ENCODE data around the gene PPT2. TPM values are rescaled to one million over a fixed set of nuclear protein-coding genes. Genes with fewer than 3 reads are reported as not detected.

Gene PPT2
- total and polyA plus RNA-seq, 9 donors: 33.5 to 63.9 (median 43.9) TPM

GRCh38 chr6:32111424-32112066 lies 42.4 kb upstream of the PPT2 start:
- TF ChIP-seq CTCF (IDR thresholded peaks at IDR 0.05) (no peak), EP300 (IDR thresholded peaks at IDR 0.05) (no peak), POLR2A (IDR thresholded peaks at IDR 0.05) (no peak)
- H3K4me3 ChIP-seq: no peak overlapping the region
- no peaks in the 10 kb centered on the region for H3K36me3 ChIP-seq
- peak in 4 of 5 donors; percentile 61 to 78 (median 70) for DNase-seq
- H3K27ac ChIP-seq: peak overlapping the region; percentile 53 to 82
- H3K4me1 ChIP-seq (ENCODE audit: insufficient read depth): peaks cover 40% of the 10 kb centered on the region
- WGBS, 3 donors: 8 to 15% (median 13%) methylated on average over 7 of the region's 7 CpGs
- no peaks in the 10 kb centered on the region for H3K9me3 ChIP-seq
- no peaks in the 10 kb centered on the region for H3K27me3 ChIP-seq
- intact Hi-C loops (cut with DNase I): loop anchor here in 1 of 4 donors (2.0 to 10.0 kb wide), 2 partner anchors 65 to 207 kb away; partner anchors contain the start of gene ZBTB12

- no peaks in the 10 kb centered on the region for H3K27me3 ChIP-seq
- peaks cover 34% of the 10 kb centered on the region for H3K4me1 ChIP-seq (ENCODE audit: insufficient read depth)
- intact Hi-C loops (cut with DNase I): loop anchor here in 1 of 4 donors (2.0 to 10.0 kb wide), 2 partner anchors 66 to 208 kb away; partner anchors contain the start of gene ZBTB12
- peak in 3 of 5 donors; percentile 49 to 74 (median 51) for DNase-seq
- TF ChIP-seq CTCF (IDR thresholded peaks at IDR 0.05) (no peak), EP300 (IDR thresholded peaks at IDR 0.05) (no peak), POLR2A (IDR thresholded peaks at IDR 0.05) (no peak)
- H3K27ac ChIP-seq: peak overlapping the region; percentile 57 to 82
- no peak overlapping the region for H3K4me3 ChIP-seq
- H3K36me3 ChIP-seq: no peaks in the 10 kb centered on the region
- H3K9me3 ChIP-seq: no peaks in the 10 kb centered on the region
- 32 to 42% (median 41%) methylated on average over 9 of the region's 9 CpGs for WGBS, 3 donors
These were observed 41.4 kb upstream of the PPT2 start for GRCh38 chr6:32112431-32112980.

GRCh38 chr6:32113386-32114352 lies 40.3 kb upstream of the PPT2 start:
- Histone ChIP-seq H3K27me3 (no peaks in the 10 kb centered on the region), H3K36me3 (no peaks in the 10 kb centered on the region), H3K4me3 (no peak overlapping the region), H3K9me3 (no peaks in the 10 kb centered on the region), H3K27ac (peak overlapping the region; percentile 78 to 82), H3K4me1 (ENCODE audit: insufficient read depth) (peaks cover 29% of the 10 kb centered on the region)
- DNase-seq: peak; percentile 95 to 98 (median 97)
- intact Hi-C loops (cut with DNase I): loop anchor here in 1 of 4 donors (2.0 to 10.0 kb wide), 3 partner anchors 27 to 209 kb away; partner anchors contain the start of gene ZBTB12
- WGBS, 3 donors: 31 to 49% (median 34%) methylated on average over 9 of the region's 9 CpGs
- TF ChIP-seq EP300 (IDR thresholded peaks at IDR 0.05): peak; percentile 84
- no peak for TF ChIP-seq POLR2A (IDR thresholded peaks at IDR 0.05)
- TF ChIP-seq CTCF (IDR thresholded peaks at IDR 0.05): peak in 2 of 3 donors; percentile 83 to 90

GRCh38 chr6:32114796-32115195 lies 39.1 kb upstream of the PPT2 start:
- no peaks in the 10 kb centered on the region for H3K36me3 ChIP-seq
- no peaks in the 10 kb centered on the region for H3K9me3 ChIP-seq
- intact Hi-C loops (cut with DNase I): loop anchor here in 2 of 4 donors (2.0 to 10.0 kb wide), 3 partner anchors 28 to 210 kb away; partner anchors contain the start of gene ZBTB12 (in 1 of the 2)
- no peak overlapping the region for H3K4me3 ChIP-seq
- WGBS, 3 donors: 47 to 60% (median 56%) methylated on average over 8 of the region's 8 CpGs
- no peaks in the 10 kb centered on the region for H3K27me3 ChIP-seq
- DNase-seq: peak in 3 of 5 donors; percentile 26 to 60 (median 43)
- peaks cover 26% of the 10 kb centered on the region for H3K4me1 ChIP-seq (ENCODE audit: insufficient read depth)
- H3K27ac ChIP-seq: peak overlapping the region in 1 of 2 donors; percentile 53
- no peak for TF ChIP-seq EP300 (IDR thresholded peaks at IDR 0.05)
- TF ChIP-seq CTCF (IDR thresholded peaks at IDR 0.05): no peak
- TF ChIP-seq POLR2A (IDR thresholded peaks at IDR 0.05): no peak
